SK-MEL-5 (cell line): ENCODE data around the gene TIMM13. TPM values are rescaled to one million over a fixed set of nuclear protein-coding genes. Genes with fewer than 3 reads are reported as not detected.
"Not testable (repeated sequence)": the region's sequence is repeated elsewhere in the genome, so short reads cannot be mapped to it uniquely, and the experiment has no call there.

Source experiments
- DNase-seq: peaks from one replicate; pipeline ENCODE4 v3.0.0-alpha.2; 2016; ENCODE audit warnings: low read depth, low spot score
- in situ Hi-C: cut with HindIII; loops from 2 replicates; pipeline ENCODE4 v1.10.0; 2016; ENCODE audit warnings: low sequenced_read_pairs, high pct_unique_total_duplicates, low pct_unique_long_range_greater_than_20kb
- total RNA-seq: library from RNA; depleted of rRNA; stranded (reverse); fragments of >200 nt; shearing (Covaris generic); gene quantifications from 2 replicates; pipeline ENCODE4 v1.2.3, GENCODE V29; 2014

The TIMM13 gene
- total RNA-seq, 1 experiment from 2014 or later, result 52.3 TPM

DNA sequence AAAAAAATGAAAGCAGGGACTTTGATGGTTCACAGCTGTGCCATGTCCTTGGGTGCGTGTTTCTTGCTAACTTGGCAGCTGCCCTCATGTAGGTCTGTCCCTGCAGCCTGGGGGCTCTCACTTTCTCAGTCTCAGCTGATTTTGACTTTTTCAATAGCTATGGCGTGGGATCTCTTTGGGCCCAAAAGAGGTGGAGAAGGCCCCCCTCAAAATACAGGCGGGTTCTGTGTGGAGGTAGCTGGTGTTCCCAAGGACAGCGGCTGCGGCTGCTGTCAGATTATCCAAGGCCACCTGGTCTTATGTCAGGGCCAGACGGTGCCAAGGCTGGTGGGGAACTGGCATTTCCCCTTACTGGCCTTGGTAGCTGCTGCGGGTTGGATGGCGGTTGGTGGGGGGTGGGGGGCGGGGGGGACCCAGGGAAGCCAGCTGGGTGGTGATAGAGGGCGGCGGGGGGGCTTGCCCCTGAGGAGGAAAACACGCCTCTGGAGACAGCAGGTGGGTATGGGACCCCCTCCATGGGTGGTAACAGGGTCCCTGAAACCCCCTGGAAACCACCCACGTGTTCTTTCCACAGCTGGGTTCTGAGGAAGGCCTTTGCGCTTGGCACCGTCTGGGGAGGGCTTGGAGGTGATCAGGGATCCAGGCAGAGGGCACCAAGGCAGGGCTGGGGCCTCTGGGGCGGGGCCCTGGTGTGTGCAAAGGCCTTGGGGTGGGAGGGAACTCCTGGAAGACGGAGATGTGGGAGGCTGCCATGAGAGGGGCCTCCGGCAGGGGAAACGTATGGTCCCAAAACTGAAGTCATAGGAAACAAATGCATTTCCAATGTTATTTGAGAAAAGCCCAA lies 4.1 kb downstream of the TIMM13 start:
- DNase-seq, result no peak
- in situ Hi-C loops, result no loop called here

DNA sequence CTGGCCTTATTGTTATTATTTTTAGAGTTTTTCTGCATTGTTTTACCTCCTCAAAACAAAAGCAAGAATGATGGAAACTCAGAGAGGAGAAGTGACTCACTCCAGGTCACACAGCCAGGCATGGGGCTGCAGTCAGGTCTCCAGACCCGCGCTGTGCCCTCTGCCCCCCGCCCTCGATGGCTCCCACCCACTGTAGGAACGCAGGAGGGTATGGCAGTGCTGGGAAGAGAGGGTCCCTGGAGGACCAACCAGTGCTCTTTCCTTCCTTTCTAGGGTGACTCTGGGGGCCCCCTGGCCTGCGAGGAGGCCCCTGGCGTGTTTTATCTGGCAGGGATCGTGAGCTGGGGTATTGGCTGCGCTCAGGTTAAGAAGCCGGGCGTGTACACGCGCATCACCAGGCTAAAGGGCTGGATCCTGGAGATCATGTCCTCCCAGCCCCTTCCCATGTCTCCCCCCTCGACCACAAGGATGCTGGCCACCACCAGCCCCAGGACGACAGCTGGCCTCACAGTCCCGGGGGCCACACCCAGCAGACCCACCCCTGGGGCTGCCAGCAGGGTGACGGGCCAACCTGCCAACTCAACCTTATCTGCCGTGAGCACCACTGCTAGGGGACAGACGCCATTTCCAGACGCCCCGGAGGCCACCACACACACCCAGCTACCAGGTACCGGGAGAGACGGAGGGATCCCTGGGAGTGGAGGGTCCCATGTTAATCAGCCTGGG lies 5.6 kb downstream of the TIMM13 start:
- in situ Hi-C loops, result no loop called here
- DNase-seq, result no peak

- no peak for DNase-seq
- in situ Hi-C loops, result no loop called here
Measured at GRCh38 chr19:2420490-2420889, 6.9 kb downstream of the TIMM13 start.

DNA sequence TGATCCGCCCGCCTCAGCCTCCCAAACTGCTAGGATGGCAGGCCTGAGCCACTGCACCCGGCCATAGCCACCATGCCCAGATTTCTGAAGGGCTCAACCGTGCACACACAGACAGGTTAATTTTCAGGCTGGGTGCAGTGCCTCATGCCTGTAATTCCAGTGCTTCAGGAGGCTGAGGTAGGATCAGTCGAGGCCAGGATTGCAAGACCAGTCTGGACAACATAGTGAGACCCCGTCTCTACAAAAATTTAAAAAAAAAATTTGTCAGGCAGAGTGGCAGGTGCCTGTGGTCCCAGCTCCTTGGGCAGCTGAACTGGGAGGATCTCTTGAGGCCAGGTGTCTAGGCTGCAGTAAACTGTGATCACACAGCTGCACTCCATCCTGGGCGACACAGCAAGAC lies 7.6 kb downstream of the TIMM13 start:
- in situ Hi-C loops, result no loop called here
- DNase-seq, result no peak

DNA sequence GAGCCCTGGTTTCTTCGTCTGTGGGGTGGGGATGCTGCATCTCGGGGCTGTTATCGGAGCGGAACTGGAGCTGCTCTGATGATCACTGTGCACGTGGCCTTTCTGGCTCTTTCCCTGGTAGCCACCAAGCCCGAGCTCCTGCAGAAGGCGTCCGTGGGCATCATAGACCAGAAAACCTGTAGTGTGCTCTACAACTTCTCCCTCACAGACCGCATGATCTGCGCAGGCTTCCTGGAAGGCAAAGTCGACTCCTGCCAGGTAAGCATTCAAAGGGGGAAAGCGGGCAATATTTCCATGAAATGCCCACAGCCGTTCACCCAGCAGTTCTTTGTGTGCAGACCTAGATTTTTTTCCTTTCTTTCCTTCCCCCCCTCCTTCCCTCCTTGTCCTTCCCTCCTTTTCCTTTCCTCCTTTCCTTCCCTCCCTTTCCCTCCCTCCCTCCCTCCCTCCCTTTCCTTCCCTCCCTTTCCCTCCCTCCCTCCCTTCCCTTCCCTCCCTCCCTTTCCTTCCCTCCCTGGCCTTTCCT lies 9.4 kb downstream of the TIMM13 start:
- DNase-seq, result no peak
- in situ Hi-C loops, result no loop called here

GRCh38 chr19:2417436-2417835 lies 9.9 kb downstream of the TIMM13 start:
- in situ Hi-C loops, DNase-seq: not testable (repeated sequence)

- in situ Hi-C loops, result no loop called here
- no peak for DNase-seq
Measured at GRCh38 chr19:2416321-2417097, 10.9 kb downstream of the TIMM13 start.

DNA sequence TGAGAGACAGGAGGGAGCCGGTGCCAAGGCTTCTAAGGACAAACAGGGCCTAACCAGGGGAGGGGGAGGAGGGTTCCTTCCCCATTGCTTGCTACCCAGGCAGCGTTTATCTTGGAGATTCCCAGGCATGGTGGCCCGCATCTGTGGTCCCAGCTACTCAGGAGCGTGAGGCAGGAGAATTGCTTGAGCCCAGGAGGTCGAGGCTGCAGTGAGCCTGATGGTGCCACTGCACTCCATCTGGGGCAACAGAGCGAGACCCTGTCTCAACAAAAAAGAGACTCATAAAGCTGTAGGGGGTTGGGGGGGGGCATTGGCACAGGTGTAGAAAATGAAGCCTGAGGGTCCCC lies 11.4 kb downstream of the TIMM13 start:
- in situ Hi-C loops, result no loop called here
- DNase-seq, result no peak

- DNase-seq, result no peak
- in situ Hi-C loops, result no loop called here
Measured at GRCh38 chr19:2415281-2415972, 12.0 kb downstream of the TIMM13 start.

DNA sequence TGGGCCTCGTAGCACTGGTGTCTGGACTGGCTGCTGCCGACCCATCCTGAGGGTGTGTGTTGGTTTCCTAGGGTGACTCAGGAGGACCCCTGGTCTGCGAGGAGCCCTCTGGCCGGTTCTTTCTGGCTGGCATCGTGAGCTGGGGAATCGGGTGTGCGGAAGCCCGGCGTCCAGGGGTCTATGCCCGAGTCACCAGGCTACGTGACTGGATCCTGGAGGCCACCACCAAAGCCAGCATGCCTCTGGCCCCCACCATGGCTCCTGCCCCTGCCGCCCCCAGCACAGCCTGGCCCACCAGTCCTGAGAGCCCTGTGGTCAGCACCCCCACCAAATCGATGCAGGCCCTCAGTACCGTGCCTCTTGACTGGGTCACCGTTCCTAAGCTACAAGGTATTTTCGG lies 13.8 kb downstream of the TIMM13 start:
- no peak for DNase-seq
- in situ Hi-C loops, result no loop called here

DNA sequence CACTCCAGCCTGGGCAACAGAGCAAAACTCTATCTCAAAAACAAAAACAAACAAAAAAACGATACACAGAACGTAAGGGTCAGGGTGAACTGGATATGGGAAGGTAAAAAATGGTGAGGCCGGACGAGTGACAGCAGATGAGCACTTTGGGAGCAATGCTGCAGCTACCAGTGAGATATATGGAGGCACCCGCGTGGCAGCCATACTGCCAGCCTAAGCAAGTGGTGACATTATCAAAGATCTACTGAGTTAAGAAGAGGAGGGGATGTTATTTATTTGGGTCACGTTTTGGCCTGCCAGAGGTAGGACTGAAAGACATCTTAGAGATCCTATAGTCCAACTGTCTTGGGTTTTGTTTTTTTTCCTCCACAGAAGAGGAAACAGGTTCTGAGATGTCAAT lies 14.2 kb downstream of the TIMM13 start:
- no peak for DNase-seq
- in situ Hi-C loops, result no loop called here

DNA sequence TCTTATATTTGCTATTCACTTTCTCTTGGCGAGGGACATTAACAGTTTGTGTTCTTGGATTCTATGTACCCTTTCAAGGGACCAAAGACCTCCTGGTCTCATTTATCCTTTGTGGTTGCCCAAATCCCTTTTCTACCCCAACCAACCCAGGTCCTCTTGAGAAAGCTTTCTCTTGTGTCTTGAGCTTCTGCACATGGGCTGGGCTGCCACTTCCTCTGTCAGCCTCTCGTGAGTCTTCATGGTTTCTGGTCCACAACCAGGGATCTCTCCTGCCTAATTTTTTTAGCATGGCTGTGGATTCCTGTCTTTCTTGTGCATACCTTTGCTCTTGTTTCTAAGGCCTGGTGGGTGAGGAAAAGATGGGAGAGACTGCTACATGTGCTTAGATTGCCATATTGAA lies 14.9 kb downstream of the TIMM13 start:
- in situ Hi-C loops, result no loop called here
- DNase-seq, result no peak

DNA sequence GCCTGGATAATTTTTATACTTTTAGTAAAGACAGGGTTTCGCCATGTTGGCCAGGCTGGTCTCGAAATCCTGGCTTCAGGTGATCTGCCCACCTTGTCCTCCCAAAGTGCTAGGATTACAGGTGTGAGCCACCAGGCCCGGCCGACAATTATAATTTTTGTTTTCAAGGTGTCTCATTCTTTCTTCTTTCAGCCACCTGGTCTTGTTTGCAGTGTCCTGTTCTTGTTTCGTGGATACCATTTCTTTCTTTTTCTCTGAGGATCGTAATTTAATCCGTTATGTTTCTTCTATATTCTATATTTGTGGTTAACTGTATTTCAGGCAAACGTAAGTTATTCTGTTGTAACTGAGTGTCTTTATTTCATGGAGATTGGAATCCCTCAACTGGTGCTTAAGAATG lies 15.7 kb downstream of the TIMM13 start:
- in situ Hi-C loops, result no loop called here
- DNase-seq, result no peak

- DNase-seq, result no peak
Measured at GRCh38 chr19:2410023-2410422, 17.4 kb downstream of the TIMM13 start.

GRCh38 chr19:2409352-2409912 lies 18.0 kb downstream of the TIMM13 start:
- no peak for DNase-seq
- in situ Hi-C loops, result no loop called here

More at GRCh38 chr19:2410023-2410422, 17.4 kb downstream of the TIMM13 start:
- in situ Hi-C loops, result no loop called here

- no peak for DNase-seq
Measured at GRCh38 chr19:2408247-2408646, 19.1 kb downstream of the TIMM13 start.

GRCh38 chr19:2399582-2399981 lies 27.8 kb downstream of the TIMM13 start:
- in situ Hi-C loops, result no loop called here
- no peak for DNase-seq

More at GRCh38 chr19:2408247-2408646, 19.1 kb downstream of the TIMM13 start:
- in situ Hi-C loops, result no loop called here
